Inferior parietal cortex (tissue), 1 donor: Measurements from ENCODE around the gene CHD2.
A peak's percentile ranks its signal among the peaks of the same experiment; 100 is the strongest.

Experiments
- DNase-seq: peaks from one replicate; pipeline ENCODE4 v3.0.0-alpha.2; 2016; ENCODE audit errors: extremely low spot score

The CHD2 gene

DNA sequence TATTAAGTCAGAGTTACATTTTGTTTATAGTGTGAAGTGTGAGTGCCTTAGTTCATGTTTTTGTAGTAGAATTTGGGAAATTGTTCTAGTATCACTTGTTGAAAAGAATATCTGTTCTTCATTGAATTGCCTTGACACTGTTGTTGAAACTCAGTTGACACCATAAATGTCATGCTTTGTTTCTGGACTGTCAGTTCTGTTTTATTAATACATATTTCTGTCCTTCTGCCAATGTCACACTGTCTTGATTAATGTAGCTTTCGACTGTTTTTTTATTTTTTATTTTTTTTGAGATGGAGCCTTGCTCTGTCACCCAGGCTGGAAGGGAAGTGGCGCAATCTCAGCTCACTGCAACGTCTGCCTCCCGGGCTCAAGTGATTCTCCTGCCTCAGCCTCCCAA lies 59.1 kb downstream of the CHD2 start:
- no peak for DNase-seq

DNA sequence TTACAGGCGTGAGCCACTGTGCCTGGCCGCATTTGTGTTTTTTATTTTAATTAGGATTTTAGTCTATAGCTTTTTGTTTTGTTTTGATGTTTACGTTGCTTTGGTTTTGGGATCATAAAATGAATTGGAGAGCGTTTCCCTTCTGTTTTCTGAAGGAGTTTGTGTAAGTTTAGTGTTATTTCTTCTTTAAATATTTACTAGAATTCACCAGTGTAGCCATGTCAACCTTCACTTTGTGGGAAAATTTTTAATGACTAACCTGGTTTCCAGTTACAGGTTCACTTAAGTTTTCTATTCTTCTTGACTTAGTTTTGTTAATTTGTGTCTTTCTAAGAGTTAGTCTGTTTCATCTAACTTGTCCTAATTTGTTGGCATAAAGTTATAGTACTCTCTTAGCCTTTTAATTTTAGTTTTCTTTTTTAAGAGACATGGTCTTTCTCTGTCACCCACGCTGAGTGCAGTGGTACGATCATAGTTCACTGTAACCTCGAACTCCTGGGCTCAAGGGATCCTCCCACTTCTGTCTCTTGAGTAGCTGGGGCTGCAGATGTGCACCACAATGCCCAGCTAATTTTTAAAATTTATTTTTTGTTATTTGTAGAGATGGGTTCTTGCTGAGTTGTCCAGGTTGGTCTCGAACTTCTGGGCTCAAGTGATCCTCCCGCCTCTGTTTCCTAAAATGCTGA lies 61.0 kb downstream of the CHD2 start:
- DNase-seq = no peak

DNA sequence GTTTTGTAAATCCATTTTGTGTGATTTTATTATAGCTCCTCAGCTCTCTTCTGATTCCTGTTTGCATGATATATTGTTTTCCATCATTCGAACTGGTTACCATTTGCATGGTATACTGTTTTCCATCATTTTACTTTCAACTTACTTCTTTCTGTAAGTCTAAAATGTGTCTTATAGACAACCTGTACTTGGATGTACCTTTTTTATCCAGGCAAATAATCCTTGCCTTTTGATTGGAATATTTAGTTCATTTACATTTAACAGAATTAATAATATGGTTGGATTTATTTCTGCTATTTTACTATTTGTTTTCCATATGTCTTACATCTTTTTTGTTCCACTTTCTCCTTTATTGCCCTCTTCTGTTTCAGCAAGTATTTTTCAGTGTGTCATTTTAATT lies 62.8 kb downstream of the CHD2 start:
- no peak for DNase-seq

DNA sequence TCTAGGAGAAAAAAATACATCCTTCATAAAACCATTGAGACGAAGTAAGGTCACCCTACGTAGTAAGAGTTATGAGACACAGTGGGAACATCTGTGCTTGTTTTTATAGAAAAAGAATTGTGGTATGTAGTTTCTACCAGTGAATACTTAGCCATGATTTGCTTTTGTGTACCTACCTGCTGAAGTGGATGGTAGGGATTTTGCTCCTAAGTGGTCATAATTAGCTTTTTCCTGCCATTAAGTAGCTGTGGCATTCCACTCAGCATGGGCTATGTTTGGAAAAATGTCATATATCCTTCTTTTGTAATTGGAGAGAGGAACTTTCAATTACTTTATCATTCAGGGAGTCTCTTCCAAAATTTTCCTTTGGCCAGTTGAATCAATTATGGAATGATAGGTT lies 63.7 kb downstream of the CHD2 start:
- no peak for DNase-seq

DNA sequence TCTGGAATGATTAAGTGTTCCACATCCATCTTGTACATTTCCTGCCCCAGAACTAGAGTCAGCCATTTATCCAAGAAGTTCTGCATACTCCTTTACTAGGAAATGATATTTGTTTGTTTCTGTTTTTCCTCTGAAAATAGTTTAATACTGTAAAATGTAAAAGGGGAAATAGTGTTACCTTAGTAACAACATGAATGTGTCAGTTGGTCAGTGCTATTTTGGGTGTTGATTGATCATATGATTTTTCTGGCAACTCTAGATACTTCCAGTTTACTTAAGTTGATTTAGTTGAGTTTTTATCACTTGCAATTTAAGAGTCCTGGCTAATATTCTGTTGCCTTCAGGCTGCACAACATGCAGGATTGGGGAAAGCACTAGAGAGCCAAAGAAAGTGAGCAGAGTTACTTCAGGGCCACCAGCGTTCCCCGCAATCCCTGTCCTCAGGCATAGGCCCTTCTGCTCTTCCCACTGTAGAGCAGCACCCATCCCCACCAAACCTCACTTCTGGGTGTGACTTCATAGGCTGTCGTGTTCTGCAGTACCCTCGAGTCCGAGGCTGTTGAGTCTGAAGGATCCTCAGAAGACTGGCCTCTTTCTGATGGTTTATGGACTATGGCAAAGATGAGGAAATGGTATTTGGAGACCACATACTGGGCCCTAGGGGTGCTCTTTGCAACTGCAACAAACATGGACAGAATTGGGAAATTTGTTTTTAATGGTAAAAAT lies 69.0 kb downstream of the CHD2 start:
- DNase-seq = no peak

DNA sequence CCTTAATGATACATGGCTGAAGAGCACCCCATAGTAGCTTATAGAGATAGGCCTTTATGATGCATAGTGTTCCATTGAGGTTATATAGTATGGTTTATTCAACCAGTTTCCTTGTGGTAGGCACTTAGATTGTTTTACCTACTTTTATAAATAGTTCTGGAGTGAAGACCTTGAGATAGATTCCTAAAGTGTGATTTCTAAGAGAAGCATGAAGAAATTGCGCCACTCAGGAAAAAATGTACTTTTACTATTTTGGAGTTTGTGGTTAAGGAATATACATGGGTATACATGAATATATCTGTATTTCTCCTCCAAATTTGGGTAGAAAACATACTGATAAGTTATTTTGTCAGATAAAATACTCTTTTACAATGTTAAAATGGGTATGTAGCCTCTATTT lies 70.5 kb downstream of the CHD2 start:
- DNase-seq = no peak

DNA sequence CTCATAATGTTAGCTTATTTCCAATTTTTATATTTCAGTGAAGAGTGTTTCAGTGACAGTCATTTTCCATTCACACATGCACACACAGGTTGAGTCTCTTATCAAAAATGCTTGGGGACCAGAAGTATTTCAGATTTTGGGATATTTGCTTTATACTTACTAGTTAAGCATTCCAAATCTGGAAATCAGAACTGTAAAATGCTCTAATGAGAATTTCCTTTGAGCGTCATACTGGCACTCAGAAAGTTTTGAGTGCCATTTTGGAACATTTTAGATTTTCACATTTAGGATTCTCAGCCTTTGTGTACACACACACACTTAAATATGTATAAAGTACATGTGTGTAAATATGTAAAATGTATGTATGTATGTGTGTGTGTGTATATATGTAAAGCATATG lies 71.0 kb downstream of the CHD2 start:
- DNase-seq = no peak

DNA sequence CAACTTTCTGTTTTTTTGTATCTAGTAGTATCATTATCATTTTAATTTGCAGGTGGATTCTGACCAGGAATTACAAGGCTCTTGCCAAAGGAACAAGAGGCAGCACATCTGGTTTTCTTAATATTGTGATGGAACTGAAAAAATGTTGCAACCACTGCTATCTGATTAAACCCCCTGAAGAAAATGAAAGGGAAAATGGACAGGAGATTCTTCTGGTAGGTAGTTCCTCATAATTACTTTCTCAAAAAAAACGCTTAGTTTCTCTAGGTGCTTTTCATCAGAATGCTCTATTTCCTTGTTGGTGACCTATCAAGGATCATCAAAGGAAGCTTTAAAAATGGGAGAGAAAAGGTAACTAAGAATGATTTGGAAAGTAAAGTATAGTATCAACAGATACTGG lies 71.6 kb downstream of the CHD2 start:
- DNase-seq = no peak

DNA sequence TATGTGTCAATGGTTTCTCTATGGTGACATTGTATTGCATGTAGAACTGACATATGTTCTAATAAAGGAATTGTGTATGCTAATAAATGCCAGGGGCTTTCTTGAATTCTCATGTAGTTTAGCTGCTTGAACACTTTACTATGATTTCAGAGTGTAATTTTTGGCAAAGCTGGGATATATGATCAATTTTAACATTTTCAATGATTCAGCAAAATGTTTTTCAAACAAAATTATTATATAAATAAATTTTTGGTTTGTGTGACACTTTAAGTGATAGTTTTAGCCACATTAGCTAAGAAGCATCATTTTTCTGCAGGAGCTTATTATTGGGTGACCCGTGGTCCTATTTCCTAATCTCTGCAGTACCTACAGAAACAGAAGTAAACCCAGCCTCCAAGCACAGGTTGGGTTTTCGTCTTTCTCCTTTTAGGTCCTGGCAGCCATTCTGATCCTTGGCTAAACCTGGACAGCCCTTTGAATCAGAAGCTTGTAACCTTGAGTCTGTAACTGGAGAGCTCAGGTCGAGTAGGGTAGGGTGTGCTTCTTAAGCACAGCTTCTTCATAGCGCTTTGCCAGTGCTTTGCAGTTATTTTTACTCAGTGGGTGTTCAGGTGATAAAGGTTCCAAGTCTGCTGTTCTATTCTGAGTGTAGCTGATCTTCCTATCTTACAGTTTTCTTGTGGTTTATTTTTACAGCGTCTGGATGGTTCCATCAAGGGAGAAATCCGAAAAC lies 74.2 kb downstream of the CHD2 start:
- no peak for DNase-seq

DNA sequence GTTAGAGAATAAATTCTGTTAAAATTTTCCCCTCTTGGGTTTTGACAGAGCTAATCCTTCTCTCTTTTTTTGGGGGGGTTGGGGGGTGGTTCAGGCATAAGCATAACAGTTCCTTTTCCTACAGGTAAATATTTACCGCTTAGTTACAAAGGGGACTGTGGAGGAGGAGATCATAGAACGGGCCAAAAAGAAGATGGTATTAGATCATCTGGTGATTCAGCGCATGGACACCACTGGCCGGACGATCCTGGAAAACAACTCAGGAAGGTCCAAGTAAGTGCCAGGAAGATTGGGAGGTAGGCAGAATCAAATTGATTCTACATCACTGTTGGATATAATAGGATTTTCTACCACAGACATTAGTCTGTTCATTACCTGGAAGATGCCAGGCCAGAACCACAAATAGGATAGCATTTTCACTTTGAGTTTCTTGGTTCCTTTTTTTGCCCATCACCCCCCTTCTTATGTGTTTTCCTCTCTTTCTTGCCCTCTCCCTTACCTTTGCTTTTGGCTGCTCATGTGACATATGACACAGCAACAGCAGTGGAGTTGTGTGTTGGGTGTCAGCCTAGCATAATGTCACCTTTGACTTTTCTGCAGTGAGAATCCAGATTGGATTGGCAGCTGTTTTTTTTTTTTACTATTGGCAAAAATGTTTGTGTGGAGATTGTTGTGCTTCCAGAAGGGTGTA lies 79.0 kb downstream of the CHD2 start:
- DNase-seq = no peak

DNA sequence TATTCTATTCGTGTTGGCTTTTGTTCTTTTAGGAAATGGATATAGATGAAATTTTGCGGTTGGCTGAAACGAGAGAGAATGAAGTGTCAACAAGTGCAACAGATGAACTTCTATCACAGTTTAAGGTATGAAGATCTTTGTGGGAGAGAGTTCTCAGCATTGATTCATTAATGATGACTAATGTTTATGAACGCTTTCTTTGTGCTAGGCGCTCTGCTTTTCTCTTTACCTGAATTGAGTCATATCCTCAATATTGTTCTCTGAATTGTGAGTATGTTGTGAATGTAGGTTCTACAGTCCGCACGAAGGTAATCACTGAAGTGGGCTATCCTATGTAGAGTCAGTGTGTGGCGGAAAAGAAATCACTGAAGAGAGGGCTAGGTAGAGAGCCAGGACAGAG lies 81.2 kb downstream of the CHD2 start:
- no peak for DNase-seq

DNA sequence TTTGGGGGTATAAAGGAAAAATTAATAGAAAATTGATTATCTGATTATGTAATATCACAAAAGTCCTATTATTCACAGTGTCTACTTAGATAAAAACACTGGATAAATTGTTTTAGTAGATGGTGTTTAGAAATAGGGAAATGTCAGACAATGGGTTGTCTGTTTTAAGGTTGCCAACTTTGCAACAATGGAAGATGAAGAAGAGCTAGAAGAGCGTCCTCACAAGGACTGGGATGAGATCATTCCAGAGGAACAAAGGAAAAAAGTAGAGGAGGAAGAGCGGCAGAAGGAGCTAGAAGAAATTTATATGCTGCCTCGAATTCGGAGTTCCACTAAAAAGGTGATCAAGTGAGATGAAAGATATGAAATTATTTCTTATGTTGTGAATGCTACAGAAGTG lies 84.0 kb downstream of the CHD2 start:
- peak; percentile 72 for DNase-seq

DNA sequence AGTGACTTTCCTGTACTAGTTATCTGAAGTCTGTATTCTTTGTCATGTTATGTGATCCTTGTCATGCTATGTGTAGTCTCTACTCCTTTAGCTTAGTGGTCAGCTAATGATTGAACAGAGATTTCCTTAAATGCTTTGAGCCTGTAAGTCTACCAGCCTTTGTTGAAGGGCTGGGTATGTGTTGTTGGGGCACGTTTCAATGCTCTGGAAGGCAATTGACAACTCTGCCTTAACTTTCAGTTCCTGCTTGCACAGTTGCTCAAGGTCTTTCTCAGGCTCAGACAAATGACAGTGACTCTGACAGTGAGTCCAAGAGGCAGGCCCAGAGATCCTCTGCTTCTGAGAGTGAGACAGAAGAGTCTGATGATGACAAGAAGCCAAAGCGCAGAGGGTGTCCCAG lies 89.3 kb downstream of the CHD2 start:
- no peak for DNase-seq

DNA sequence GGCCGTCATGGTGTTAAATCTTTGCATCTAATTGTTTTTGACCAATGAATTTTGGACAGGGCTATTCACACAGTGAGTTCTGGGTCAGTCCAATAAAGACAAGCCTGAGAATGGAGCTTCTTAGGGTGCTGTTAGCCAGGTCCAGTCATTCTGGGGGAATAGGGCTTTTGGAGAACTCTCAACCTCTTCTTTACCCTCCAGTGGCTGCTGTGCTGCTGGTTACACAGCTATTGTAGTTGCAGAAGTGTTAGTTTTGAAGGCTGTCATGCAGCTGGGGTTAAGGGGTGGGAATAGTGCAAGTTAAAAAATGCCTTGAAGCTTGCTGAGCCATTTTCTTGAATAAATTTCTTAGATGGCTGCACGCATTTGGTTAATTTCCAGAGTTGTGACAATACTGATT lies 89.9 kb downstream of the CHD2 start:
- DNase-seq = no peak

DNA sequence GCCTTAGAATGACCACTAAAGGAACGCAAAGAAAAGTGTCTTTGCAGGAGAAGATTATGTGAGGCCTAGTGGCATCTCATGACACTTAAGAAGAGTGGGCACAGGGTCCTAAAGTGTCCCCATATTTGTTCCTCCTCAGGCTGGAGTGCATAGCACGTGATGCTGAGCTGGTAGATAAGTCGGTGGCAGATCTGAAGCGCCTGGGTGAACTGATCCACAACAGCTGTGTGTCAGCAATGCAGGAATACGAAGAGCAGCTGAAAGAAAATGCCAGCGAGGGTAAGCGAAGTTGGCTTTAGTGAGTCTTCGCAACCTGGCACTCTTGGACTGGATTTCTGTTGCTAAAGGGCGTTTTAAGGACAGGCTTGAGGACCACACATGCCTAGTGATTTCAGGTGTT lies 92.6 kb downstream of the CHD2 start:
- no peak for DNase-seq

DNA sequence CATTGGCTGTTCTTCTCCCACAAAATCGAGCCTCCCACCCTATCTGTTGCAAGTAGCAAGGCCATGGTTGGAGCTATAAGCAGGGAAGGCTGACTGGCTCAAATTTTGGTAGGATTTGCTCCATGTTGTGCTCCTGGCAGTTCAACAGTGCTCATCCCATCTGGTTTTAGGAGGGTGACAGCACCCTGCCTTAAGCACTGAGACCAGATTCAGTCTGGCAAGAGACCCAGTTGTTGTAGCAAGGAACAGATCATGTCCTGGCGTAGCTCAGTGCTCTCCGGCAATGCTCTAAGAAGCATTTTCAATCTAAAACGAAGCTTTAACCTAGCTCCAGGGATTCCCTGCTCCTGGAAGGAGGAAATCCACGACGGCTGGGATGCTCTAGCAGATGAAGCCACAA lies 97.7 kb downstream of the CHD2 start:
- no peak for DNase-seq

DNA sequence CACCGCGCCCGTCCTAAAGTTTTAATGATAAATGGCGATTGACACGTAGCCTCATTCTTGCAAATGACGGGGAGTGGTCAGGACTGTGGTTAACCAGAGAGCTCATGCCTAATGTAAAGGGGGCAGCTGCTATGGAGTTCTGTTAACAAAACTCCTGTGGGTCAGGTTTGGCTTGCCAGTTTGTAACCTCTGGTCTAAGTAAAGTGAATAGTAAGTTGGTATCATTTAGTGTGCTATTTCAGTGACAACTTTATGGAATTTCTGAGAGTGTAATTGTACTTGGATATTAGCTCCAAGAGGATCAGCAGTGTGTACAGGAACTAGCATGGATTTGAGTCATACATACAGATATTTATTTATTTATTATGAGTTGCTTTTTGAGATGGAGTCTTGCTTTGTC lies 101.0 kb downstream of the CHD2 start:
- DNase-seq = no peak

DNA sequence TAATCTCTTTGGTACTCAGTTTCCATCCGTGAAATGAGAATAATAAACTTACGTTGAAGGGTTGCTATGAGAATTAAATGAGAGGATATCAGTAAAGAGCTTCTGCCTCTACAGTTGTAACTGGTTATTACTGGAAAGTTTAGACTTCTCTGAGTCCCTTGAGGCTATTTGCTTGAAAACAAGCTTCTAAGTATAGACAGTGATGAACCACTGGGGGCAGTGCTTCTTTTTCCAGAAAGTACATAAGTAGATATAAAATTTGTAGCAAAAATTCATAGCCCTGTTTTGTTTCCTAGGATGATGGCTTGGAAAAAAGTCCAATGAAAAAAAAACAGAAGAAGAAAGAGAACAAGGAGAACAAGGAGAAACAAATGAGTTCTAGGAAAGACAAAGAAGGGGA lies 101.8 kb downstream of the CHD2 start:
- no peak for DNase-seq

DNA sequence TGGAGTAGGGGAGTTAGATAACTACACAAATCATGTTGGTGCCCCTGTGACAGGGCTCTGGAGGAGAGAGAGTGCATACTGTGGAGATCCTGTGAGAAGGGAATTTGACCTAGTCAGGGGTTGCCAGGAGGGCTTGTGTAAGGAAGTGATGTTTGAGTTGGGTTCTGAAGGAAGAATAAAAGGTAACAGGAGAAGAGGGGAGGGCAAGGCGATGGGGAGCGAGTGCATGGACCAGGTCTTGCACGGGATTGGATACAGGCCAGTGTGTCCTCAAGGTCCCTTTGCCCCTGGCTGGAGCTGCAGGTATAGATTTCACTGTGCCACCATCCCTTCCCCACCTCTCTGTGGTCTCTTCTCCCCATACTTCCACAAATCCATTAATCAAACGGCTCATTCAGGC lies 105.0 kb downstream of the CHD2 start:
- DNase-seq = no peak

DNA sequence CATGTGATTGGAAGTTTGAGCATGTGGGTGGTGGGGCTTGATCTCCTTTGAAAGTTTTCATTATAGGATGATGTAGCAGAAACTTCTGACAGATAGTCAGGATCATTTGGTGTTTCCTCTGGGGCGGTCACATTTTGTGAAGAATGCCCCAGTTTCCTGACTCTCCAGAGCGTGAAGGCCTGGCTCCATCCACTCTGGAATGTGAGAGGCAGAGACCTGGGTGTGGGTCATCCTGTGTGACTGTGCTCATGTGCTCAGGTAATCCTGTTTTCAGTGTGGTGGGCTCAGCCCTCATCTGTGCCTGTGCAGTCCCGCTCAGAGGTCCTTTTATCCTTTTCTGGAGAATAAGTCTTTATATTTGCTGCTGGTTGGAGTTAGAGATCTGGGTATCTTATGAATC lies 107.9 kb downstream of the CHD2 start:
- no peak for DNase-seq

DNA sequence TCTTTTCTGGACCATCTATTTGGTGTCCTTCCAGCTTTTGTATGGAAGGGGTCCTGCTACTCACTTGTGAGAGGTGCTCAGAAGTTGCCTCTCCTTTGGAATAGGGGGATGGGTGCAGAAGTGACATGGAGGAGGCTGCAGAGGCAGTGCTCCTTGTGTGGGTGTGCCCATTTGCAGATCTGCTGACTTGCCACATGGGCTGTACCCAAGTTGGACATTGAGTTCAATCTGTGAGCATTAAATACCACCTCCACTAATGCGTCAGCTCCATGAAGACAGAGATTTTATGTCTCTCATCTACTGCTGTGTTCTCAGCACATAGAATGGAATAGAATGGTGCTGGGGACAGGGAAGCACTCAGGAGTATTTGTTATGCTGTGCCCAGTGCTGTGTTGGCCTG lies 112.7 kb downstream of the CHD2 start:
- no peak for DNase-seq

DNA sequence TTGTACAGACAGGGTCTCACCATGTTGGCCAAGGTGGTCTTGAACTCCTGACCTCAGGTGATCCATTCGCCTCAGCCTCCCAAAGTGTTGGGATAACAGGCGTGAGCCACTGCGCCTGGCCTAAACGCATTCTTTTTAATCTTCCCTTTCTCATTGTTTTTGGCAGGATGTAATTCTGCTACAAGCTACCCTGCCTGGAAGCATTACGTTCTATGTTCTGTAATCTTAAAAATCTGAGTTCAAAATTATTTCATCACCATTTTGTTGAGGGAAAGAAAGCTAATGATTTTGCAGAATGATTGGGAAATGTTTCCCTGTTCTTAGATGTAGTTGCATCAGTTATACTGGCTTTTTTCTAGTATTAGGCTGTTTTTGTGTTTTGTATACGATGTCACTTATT lies 117.4 kb downstream of the CHD2 start:
- DNase-seq = no peak

DNA sequence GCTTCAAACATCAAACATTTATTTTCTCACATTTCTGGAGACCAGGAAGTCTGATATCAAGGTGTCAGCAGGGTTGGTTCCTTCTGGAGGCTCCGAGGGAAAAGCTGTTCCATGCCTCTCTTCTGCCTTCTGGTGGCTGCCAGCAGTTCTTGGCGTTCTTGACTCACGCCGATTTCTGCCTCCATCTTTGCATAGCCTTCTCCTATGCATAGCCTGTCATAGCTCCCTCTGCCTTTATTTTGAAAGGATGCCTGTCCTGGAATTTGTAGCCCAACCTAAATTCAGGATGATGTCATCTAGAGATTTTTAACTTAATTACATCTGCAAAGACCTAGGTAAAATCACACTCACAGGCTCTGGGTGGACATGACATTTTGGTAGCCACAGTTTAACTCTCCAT lies 118.5 kb downstream of the CHD2 start:
- no peak for DNase-seq
